Activated naive CD4-positive, alpha-beta T cell treated with anti-CD3 and anti-CD28 coated beads, Interleukin-2, amount 10 ng/mL, durations not matched to agents 7 days and 5 days (primary cell): ENCODE measurements around the gene LIMS4.
"Not testable (repeated sequence)": the region's sequence is repeated elsewhere in the genome, so short reads cannot be mapped to it uniquely, and the experiment has no call there.

Experiments
- CTCF ChIA-PET: fragments of 350-600 bp; sonication (Branson Sonifier 250); formaldehyde crosslinking; loops from one replicate; lab custom pipeline; 2021; ENCODE audit warnings: antibody characterized with exemption; lab: Charles Lee
- DNase-seq: peaks from one replicate; pipeline ENCODE4 v3.0.0-alpha.2; 2020
- H3K27ac Mint-ChIP-seq: one replicate; pipeline ENCODE4 v1.8.0; 2021; ENCODE audit warnings: mild to moderate bottlenecking, moderate library complexity, mixed read lengths
- H3K27me3 Mint-ChIP-seq: one replicate; pipeline ENCODE4 v1.8.0; 2021; ENCODE audit warnings: mild to moderate bottlenecking, mixed read lengths
- H3K36me3 Mint-ChIP-seq: one replicate; pipeline ENCODE4 v1.8.0; 2021; ENCODE audit warnings: mixed read lengths
- H3K4me1 Mint-ChIP-seq: one replicate; pipeline ENCODE4 v1.8.0; 2021; ENCODE audit warnings: mixed read lengths
- H3K4me3 Mint-ChIP-seq: one replicate; pipeline ENCODE4 v1.8.0; 2021; ENCODE audit warnings: mild to moderate bottlenecking, moderate library complexity, mixed read lengths
- H3K9me3 Mint-ChIP-seq: one replicate; pipeline ENCODE4 v1.8.0; 2021; ENCODE audit warnings: mixed read lengths

The LIMS4 gene

GRCh38 chr2:110422852-110423573 is 49.6 kb downstream of the LIMS4 start:
- H3K27ac Mint-ChIP-seq, CTCF ChIA-PET, H3K4me3 Mint-ChIP-seq, H3K27me3 Mint-ChIP-seq, H3K9me3 Mint-ChIP-seq, DNase-seq, H3K4me1 Mint-ChIP-seq, H3K36me3 Mint-ChIP-seq: not testable (repeated sequence)

DNA sequence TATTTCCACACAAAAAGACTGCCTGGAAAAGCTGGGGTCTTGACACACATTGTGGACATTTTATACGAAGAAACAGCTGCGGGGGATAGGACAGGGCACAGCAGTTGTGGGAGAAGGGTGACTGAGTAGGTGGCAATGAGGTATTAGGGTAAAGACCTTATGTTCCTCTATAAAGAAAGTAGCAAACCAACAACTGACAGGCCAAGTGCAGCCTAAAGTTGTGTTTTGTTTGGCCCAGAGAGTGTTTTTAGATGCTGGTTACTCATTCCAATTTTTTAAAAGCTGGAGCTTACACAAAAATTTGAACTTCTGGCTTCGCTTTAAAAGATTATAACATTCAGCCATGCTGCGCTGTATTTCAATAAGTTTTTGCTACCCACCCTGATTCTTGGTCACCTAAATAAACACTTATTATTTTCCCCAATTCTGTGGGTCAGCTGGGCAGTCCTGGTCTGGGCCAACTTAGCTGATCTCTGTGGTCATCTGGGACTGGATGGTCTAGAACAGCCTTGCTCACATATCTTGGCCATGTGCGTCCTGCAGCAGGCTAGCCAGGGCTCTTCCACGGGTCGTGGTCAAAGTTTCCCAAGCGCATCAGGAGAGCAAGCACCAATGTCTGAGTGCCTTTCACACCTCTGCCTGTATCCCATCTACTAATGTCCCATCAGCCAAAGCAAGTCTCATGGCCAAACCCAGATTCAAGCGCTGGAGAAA is 51.8 kb downstream of the LIMS4 start:
- H3K27me3 Mint-ChIP-seq, H3K36me3 Mint-ChIP-seq, DNase-seq, CTCF ChIA-PET, H3K4me3 Mint-ChIP-seq, H3K9me3 Mint-ChIP-seq, H3K27ac Mint-ChIP-seq, H3K4me1 Mint-ChIP-seq: not testable (repeated sequence)

DNA sequence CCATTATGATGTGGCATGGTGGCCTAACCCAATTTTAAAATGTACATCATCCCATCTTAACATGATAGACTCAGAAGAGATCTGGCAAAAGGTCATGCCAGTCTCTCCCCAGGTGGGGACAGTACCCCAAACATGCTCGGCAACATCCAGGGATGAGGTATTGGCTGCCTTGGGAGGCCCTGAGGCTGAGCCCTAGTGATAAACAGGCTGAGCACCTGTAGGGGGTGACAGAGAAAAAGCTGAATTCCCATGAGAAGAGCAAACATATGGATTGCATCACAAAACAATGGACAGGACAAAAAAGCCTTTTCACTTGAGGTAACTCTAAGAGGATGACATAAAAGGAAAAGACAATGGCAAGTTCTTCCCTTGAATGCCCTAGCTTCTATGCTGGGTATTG is 65.5 kb downstream of the LIMS4 start:
- H3K36me3 Mint-ChIP-seq, DNase-seq, H3K9me3 Mint-ChIP-seq, H3K27me3 Mint-ChIP-seq, CTCF ChIA-PET, H3K27ac Mint-ChIP-seq, H3K4me1 Mint-ChIP-seq, H3K4me3 Mint-ChIP-seq: not testable (repeated sequence)

GRCh38 chr2:110404988-110405387 is 67.6 kb downstream of the LIMS4 start:
- H3K27ac Mint-ChIP-seq, CTCF ChIA-PET, H3K27me3 Mint-ChIP-seq, DNase-seq, H3K4me1 Mint-ChIP-seq, H3K9me3 Mint-ChIP-seq, H3K36me3 Mint-ChIP-seq, H3K4me3 Mint-ChIP-seq: not testable (repeated sequence)

DNA sequence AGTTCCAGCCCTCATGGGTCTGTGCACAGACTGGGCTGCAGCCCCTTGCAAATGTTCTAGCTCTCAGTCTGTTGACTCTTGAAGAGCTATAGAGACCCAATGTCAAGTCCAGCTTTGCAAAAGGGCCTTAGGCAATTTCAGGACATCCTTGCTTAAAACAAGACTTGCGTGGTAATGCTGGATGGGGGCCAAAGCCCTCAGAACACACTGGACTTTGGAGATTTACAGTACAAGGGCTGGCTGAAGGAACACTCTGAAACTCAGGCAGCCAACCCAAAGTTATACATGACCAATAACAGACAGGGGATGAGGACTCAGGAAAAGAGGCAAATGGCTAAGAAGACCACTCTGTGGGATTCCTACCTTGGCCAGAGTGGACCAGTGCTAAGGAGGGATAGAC is 68.4 kb downstream of the LIMS4 start:
- H3K27ac Mint-ChIP-seq, H3K9me3 Mint-ChIP-seq, CTCF ChIA-PET, DNase-seq, H3K4me3 Mint-ChIP-seq, H3K27me3 Mint-ChIP-seq, H3K4me1 Mint-ChIP-seq, H3K36me3 Mint-ChIP-seq: not testable (repeated sequence)

DNA sequence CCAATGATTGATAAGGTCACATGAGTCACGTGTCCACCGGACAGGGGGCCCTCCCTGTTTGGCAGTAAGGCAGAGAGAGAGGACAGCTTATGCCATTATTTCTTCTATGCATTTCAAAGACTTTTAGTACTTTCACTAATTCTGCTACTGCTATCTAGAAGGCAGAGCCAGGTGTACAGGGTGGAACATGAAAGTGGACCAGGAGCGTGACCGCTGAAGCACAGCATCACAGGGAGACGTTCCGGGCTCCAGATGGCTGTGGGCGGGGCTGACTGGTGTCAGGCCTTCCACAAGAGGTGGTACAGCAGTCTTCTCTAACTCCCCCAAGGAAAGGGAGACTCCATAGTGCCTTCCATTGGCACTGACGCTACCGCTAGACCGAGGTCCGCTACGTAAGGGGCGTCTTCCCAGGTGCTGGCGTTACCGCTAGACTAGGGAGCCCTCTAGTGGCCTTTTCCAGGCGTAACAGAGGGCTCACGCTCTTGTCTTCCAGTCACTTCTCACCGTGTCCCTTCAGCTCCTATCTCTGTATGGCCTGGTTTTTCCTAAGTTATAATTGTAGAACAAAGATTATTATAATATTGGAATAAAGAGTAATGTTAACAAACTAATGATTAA is 71.5 kb downstream of the LIMS4 start:
- DNase-seq, CTCF ChIA-PET, H3K4me3 Mint-ChIP-seq, H3K9me3 Mint-ChIP-seq, H3K27ac Mint-ChIP-seq, H3K36me3 Mint-ChIP-seq, H3K27me3 Mint-ChIP-seq, H3K4me1 Mint-ChIP-seq: not testable (repeated sequence)

DNA sequence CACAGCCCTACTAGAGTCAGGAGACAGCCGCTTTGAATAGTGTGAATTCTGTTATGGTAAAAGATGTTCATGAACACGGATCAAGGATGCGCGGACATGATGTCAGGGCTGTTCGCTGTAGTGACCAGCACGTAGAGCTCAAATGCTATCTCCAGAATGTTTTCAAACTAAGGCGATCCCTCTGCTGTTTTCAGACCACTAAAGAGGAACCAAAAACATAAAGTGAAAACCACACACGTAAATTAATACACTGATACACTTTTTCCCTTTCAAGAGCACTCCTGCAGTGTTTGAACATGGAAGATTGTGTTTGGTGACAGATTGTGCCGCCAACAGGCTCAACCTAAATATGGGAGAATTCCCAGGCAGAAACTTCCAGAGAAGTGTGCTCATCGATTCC is 73.2 kb downstream of the LIMS4 start:
- DNase-seq, CTCF ChIA-PET, H3K4me1 Mint-ChIP-seq, H3K9me3 Mint-ChIP-seq, H3K36me3 Mint-ChIP-seq, H3K4me3 Mint-ChIP-seq, H3K27me3 Mint-ChIP-seq, H3K27ac Mint-ChIP-seq: not testable (repeated sequence)

GRCh38 chr2:110395990-110396389 is 76.6 kb downstream of the LIMS4 start:
- H3K4me1 Mint-ChIP-seq, DNase-seq, CTCF ChIA-PET, H3K27ac Mint-ChIP-seq, H3K9me3 Mint-ChIP-seq, H3K27me3 Mint-ChIP-seq, H3K36me3 Mint-ChIP-seq, H3K4me3 Mint-ChIP-seq: not testable (repeated sequence)
